Measurements from ENCODE around the gene HSF4.

Gene HSF4

GRCh38 chr16:67128417-67128816 is 36.1 kb upstream of the HSF4 start:
- Histone ChIP-seq H3K36me3 (ENCODE audit: control insufficient read depth, low read length) (peaks cover 26% of the 10 kb centered on the region), H3K4me3 (ENCODE audit: low read length) (no peak overlapping the region), H4K20me1 (ENCODE audit: control insufficient read depth, insufficient read depth, low read depth, low read length) (no peaks in the 10 kb centered on the region), H3K9me3 (ENCODE audit: control insufficient read depth, insufficient read depth, low read length) (no peaks in the 10 kb centered on the region), H3F3A (ENCODE audit: control insufficient read depth, insufficient read depth) (no peaks in the 10 kb centered on the region; the same call in 1 of the 2 replicates), H3K27ac (ENCODE audit: low read depth, low read length) (no peak overlapping the region), H3K9me2 (replicated peaks; ENCODE audit: control insufficient read depth, low read length) (no peaks in the 10 kb centered on the region), H3K79me2 (ENCODE audit: control insufficient read depth, low read length) (no peaks in the 10 kb centered on the region), H3K27me3 (ENCODE audit: control insufficient read depth, low read length) (no peaks in the 10 kb centered on the region), H3K4me1 (ENCODE audit: control insufficient read depth, low read length) (no peaks in the 10 kb centered on the region), H3K4me2 (ENCODE audit: low read length) (no peak overlapping the region)
- no peak for TF ChIP-seq CTCF (IDR thresholded peaks at IDR 0.05; ENCODE audit: low read depth, low read length, poor library complexity, severe bottlenecking)
- no peak for TF ChIP-seq EZH2phosphoT487 (IDR thresholded peaks at IDR 0.05; ENCODE audit: borderline replicate concordance, low read length)

- Histone ChIP-seq H3K9me2 (replicated peaks; ENCODE audit: control insufficient read depth, low read length) (no peaks in the 10 kb centered on the region), H3F3A (ENCODE audit: control insufficient read depth, insufficient read depth) (no peaks in the 10 kb centered on the region; the same call in 1 of the 2 replicates), H3K4me3 (ENCODE audit: low read length) (no peak overlapping the region), H3K27ac (ENCODE audit: low read depth, low read length) (no peak overlapping the region), H3K79me2 (ENCODE audit: control insufficient read depth, low read length) (no peaks in the 10 kb centered on the region), H3K4me2 (ENCODE audit: low read length) (no peak overlapping the region), H3K4me1 (ENCODE audit: control insufficient read depth, low read length) (no peaks in the 10 kb centered on the region), H3K27me3 (ENCODE audit: control insufficient read depth, low read length) (no peaks in the 10 kb centered on the region), H3K36me3 (ENCODE audit: control insufficient read depth, low read length) (peaks cover 23% of the 10 kb centered on the region), H3K9me3 (ENCODE audit: control insufficient read depth, insufficient read depth, low read length) (no peaks in the 10 kb centered on the region), H4K20me1 (ENCODE audit: control insufficient read depth, insufficient read depth, low read depth, low read length) (no peaks in the 10 kb centered on the region)
- TF ChIP-seq EZH2phosphoT487 (IDR thresholded peaks at IDR 0.05; ENCODE audit: borderline replicate concordance, low read length): no peak
- no peak for TF ChIP-seq CTCF (IDR thresholded peaks at IDR 0.05; ENCODE audit: low read depth, low read length, poor library complexity, severe bottlenecking)
Measured at GRCh38 chr16:67128887-67129286, 35.7 kb upstream of the HSF4 start.

GRCh38 chr16:67129422-67129821 is 35.1 kb upstream of the HSF4 start:
- Histone ChIP-seq H3K4me3 (ENCODE audit: low read length) (no peak overlapping the region), H3K79me2 (ENCODE audit: control insufficient read depth, low read length) (no peaks in the 10 kb centered on the region), H3K4me2 (ENCODE audit: low read length) (no peak overlapping the region), H3K27me3 (ENCODE audit: control insufficient read depth, low read length) (no peaks in the 10 kb centered on the region), H3F3A (ENCODE audit: control insufficient read depth, insufficient read depth) (no peaks in the 10 kb centered on the region; the same call in 1 of the 2 replicates), H3K9me2 (replicated peaks; ENCODE audit: control insufficient read depth, low read length) (no peaks in the 10 kb centered on the region), H4K20me1 (ENCODE audit: control insufficient read depth, insufficient read depth, low read depth, low read length) (no peaks in the 10 kb centered on the region), H3K4me1 (ENCODE audit: control insufficient read depth, low read length) (no peaks in the 10 kb centered on the region), H3K27ac (ENCODE audit: low read depth, low read length) (no peak overlapping the region), H3K9me3 (ENCODE audit: control insufficient read depth, insufficient read depth, low read length) (no peaks in the 10 kb centered on the region), H3K36me3 (ENCODE audit: control insufficient read depth, low read length) (peaks cover 23% of the 10 kb centered on the region)
- no peak for TF ChIP-seq EZH2phosphoT487 (IDR thresholded peaks at IDR 0.05; ENCODE audit: borderline replicate concordance, low read length)
- no peak for TF ChIP-seq CTCF (IDR thresholded peaks at IDR 0.05; ENCODE audit: low read depth, low read length, poor library complexity, severe bottlenecking)

Measured in DOHH2 (cell line).